Esophagus squamous epithelium (tissue), 5 donors: ENCODE results near the gene TRABD2B. TPM values are rescaled to one million over a fixed set of nuclear protein-coding genes. Genes with fewer than 3 reads are reported as not detected.

Source experiments
- DNase-seq: peaks from one replicate; lab custom pipeline; 2025; lab: John Stamatoyannopoulos, UW
- H3K27ac ChIP-seq, 4 donors: fragments of 200-600 bp; sonication (generic); one replicate each; pipeline ENCODE4 v1.5.1; 2016 to 2019; ENCODE audit warnings: mild to moderate bottlenecking in 1 of 4
- H3K27me3 ChIP-seq, 4 donors: fragments of 200-600 bp; sonication (generic); 1 replicate in 3 of 4; 2 replicates in 1 of 4; pipeline versions ENCODE4 v1.5.1 to v1.6.0; 2017 to 2021; ENCODE audit warnings: antibody characterized with exemption in 1 of 4
- H3K36me3 ChIP-seq, 3 donors: fragments of 200-600 bp; sonication (generic); one replicate each; pipeline ENCODE4 v1.5.1; 2016 to 2019
- H3K4me1 ChIP-seq, 3 donors: fragments of 200-600 bp; sonication (generic); one replicate each; pipeline ENCODE4 v1.5.1; 2017 to 2019
- H3K4me3 ChIP-seq, 4 donors: fragments of 200-600 bp; sonication (generic); 1 replicate in 3 of 4; 2 replicates in 1 of 4; pipeline ENCODE4 v1.5.1; 2016 to 2019; ENCODE audit warnings: mild to moderate bottlenecking in 2 of 4, moderate library complexity in 1 of 4
- H3K9me3 ChIP-seq, 3 donors: fragments of 200-600 bp; sonication (generic); one replicate each; pipeline ENCODE4 v1.5.1; 2016 to 2019
- POLR2A ChIP-seq, 4 donors: fragments of 450-650 bp; IDR thresholded peaks; one replicate each; pipeline ENCODE4 v1.6.1; 2017; ENCODE audit warnings: antibody characterized with exemption in 4 of 4, mild to moderate bottlenecking in 4 of 4, moderate library complexity in 3 of 4
- WGBS, 2 donors: methylation state at CpG; one replicate each; pipeline ENCODE4 v1.1.5; 2018; 5-methylcytosine and 5-hydroxymethylcytosine counted together
- intact Hi-C: fragments of 100-400 bp; cut with DNase I; formaldehyde crosslinking; loops from one replicate; pipeline ENCODE4 v1.15.0; 2022
- total RNA-seq, 4 donors: library from RNA; depleted of rRNA; stranded (reverse); fragments of >200 nt; gene quantifications; one replicate each; pipeline ENCODE4 v1.1.0, GENCODE V29; 2016
- TF ChIP-seq, protein P1 (sequence below), 6 experiments: fragments of 450-650 bp in 4 of 6; fragments of 200-600 bp in 2 of 6; sonication (generic) in 2 of 6; IDR thresholded peaks; one replicate each; pipeline ENCODE4 v1.5.1; 2016 to 2019; ENCODE audit warnings: antibody characterized with exemption in 6 of 6, mild to moderate bottlenecking in 4 of 6, moderate library complexity in 4 of 6
- donor health status: DM: yes; HTN: yes; CAD: no.

Gene TRABD2B
- total RNA-seq, 4 donors from 2014 or later: 0.26 to 1.7 (median 0.50) TPM

DNA sequence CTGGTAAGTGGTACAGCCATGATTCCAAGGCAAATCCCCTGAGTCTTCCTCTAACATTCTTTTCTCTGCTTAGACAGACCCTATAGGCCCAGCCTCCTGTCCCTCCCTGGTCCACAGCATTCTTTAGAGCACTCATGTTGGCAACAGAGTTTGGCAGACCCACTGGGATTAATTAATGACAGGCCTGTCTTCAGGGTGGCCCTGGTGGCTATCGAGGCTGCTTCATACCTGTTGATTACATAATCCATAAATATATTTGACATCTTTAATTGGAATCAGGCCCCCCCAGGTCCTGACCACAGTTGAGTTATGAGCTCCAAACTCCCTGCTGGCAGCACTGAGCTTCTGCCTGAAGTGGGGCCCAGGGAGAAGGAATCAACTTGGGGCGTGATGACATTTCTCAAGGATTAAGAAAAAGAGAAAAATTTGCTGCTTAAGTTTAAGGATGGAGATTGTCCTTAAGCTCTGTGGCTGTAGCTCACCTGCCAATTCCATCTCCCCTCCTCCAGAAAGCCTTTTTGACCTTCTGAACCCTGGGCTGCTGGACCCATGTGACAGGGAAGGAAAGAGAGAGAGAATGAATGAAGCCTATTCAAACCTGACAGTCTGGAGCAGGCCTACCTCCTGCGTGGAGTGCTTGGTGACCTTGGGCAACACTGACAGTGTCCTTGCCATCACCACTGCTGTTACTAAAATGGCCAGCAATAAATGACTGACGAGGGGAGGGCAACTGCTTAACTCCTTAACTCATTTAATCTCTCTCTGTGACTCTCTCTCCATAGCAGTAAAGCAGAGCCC lies 156.6 kb downstream of the TRABD2B start:
- TF ChIP-seq POLR2A (IDR thresholded peaks at IDR 0.05): no peak
- TF ChIP-seq, protein P1, sequence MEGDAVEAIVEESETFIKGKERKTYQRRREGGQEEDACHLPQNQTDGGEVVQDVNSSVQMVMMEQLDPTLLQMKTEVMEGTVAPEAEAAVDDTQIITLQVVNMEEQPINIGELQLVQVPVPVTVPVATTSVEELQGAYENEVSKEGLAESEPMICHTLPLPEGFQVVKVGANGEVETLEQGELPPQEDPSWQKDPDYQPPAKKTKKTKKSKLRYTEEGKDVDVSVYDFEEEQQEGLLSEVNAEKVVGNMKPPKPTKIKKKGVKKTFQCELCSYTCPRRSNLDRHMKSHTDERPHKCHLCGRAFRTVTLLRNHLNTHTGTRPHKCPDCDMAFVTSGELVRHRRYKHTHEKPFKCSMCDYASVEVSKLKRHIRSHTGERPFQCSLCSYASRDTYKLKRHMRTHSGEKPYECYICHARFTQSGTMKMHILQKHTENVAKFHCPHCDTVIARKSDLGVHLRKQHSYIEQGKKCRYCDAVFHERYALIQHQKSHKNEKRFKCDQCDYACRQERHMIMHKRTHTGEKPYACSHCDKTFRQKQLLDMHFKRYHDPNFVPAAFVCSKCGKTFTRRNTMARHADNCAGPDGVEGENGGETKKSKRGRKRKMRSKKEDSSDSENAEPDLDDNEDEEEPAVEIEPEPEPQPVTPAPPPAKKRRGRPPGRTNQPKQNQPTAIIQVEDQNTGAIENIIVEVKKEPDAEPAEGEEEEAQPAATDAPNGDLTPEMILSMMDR (IDR thresholded peaks at IDR 0.05): no peak
- no peak for DNase-seq
- Histone ChIP-seq H3K4me3 (no peak overlapping the region), H3K36me3 (no peaks in the 10 kb centered on the region), H3K27ac (no peak overlapping the region), H3K4me1 (peaks cover 0 to 25% (median 0%) of the 10 kb centered on the region in 3 donors), H3K27me3 (peaks cover 0 to 6% (median 0%) of the 10 kb centered on the region in 4 donors), H3K9me3 (peaks cover 0 to 3% (median 3%) of the 10 kb centered on the region in 3 donors)
- intact Hi-C loops: no loop called here
- WGBS, 2 donors: 84 to 85% methylated on average over 3 to 4 of the region's 4 CpGs

DNA sequence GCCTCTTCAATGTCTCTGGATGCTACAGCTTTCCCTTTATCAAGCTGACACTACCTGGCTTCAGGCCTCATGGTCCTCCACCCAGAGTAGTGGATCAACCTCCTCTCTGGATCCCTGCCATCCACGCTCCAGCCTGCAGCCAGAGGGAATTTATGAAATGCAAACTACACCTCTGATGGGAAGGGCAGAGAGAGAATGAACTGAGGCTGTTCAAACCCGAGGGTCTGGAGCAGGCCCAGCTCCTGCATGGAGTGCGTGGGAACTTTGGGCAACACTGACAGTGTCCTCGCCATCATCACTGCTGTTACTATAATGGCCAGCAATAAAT lies 157.8 kb downstream of the TRABD2B start:
- Histone ChIP-seq H3K36me3 (no peaks in the 10 kb centered on the region), H3K4me1 (peaks cover 0 to 25% (median 0%) of the 10 kb centered on the region in 3 donors), H3K27me3 (peaks cover 0 to 6% (median 0%) of the 10 kb centered on the region in 4 donors), H3K27ac (peak overlapping the region in 1 of 4 donors; percentile 9), H3K9me3 (peaks cover 0 to 15% (median 8%) of the 10 kb centered on the region in 3 donors), H3K4me3 (no peak overlapping the region)
- intact Hi-C loops: no loop called here
- DNase-seq: no peak
- TF ChIP-seq, protein P1 (IDR thresholded peaks at IDR 0.05): no peak
- no peak for TF ChIP-seq POLR2A (IDR thresholded peaks at IDR 0.05)
- 59% methylated on average over 3 of the region's 4 CpGs; no CpG with 5 or more reads in 1 of the 2 donors for WGBS, 2 donors

DNA sequence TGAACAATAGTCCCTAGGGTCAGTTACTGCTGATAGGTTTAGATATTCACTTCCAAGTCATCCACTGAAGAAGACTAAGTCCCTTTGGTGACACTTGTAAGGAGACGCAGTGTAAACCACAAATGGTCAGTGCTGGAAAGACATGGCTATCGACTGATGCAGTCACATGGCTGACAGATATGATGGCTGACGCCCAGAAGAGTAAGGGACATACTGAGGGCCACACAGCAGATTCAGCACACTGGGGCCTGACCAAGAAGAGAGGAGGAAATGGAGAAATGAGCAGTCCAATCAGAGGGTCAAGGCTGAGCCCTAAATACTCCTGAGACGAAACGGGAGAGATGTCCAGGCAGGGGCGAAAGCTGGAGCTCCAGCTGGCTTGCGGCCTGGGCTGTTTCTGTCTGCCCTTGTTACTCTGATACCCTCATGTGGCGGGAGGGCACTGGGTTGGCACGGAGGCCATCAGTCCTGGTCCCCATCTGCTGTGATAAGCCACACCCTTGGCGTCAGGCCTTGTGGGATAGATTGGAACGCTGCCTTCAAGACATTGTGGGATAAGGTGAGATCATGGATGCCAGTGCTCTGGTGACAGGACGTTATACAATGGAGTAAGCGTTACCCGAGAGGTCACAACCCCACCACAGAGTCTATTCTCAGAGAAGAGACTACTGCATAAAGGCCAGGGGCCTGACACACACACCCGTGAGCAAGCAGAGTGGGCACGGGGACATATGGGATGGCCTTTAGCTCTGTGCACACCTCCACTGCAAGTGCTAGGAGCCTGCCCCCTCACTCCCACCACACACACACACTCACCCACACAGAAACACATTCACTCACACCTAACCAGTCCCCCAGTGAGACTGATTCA lies 158.4 kb downstream of the TRABD2B start:
- H3K27me3 ChIP-seq: peaks cover 0 to 6% (median 0%) of the 10 kb centered on the region in 4 donors
- peaks cover 0 to 25% (median 0%) of the 10 kb centered on the region in 3 donors for H3K4me1 ChIP-seq
- H3K9me3 ChIP-seq: peaks cover 0 to 20% (median 8%) of the 10 kb centered on the region in 3 donors
- 88 to 93% methylated on average over 11 to 16 of the region's 16 CpGs for whole genome bisulfite sequencing, 2 donors
- intact Hi-C loops: no loop called here
- H3K27ac ChIP-seq: peak overlapping the region in 1 of 4 donors; percentile 9
- TF ChIP-seq, protein P1 (IDR thresholded peaks at IDR 0.05): no peak
- TF ChIP-seq POLR2A (IDR thresholded peaks at IDR 0.05): no peak
- DNase-seq: no peak
- no peaks in the 10 kb centered on the region for H3K36me3 ChIP-seq
- no peak overlapping the region for H3K4me3 ChIP-seq

DNA sequence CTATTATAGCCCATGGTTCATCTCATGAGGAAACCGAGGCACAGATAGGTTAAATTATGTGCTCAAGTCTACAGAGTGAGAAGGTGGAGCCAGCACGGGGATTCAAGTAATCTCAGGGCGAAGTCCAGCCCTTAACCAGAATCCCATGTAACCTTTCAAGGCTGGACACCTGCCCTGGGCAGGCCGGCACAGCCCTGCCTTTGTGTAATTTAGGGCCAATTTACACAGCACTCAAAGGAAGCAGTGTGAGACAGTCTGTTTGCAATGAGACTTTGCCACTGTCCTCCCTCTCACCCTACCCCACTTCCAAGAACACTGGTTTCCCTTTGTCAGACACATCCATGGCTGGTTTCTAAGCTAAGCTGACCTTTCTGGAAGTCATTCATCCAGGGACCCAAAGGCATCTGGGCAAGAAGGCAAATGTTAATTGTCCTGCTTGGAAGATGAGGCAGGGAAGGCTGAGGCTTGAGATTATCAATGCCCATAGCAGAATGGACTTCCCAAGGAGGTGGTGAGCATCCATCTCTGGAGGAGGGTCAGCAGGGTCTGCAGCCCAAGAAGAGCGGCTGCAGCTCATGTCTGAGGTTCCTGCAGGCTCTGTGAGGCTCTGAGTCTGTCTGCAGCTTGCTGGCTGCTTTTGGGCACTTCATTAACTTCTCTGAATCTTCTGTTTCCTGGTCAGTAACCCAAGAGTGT lies 159.2 kb downstream of the TRABD2B start:
- H3K27ac ChIP-seq: peak overlapping the region in 2 of 4 donors; percentile 18 to 46
- WGBS, 2 donors: 76 to 81% methylated on average over 4 to 5 of the region's 5 CpGs
- H3K36me3 ChIP-seq: no peaks in the 10 kb centered on the region
- H3K27me3 ChIP-seq: peaks cover 0 to 4% (median 0%) of the 10 kb centered on the region in 4 donors
- H3K4me1 ChIP-seq: peaks cover 0 to 25% (median 0%) of the 10 kb centered on the region in 3 donors
- intact Hi-C loops: no loop called here
- DNase-seq: no peak
- peaks cover 0 to 20% (median 8%) of the 10 kb centered on the region in 3 donors for H3K9me3 ChIP-seq
- TF ChIP-seq POLR2A (IDR thresholded peaks at IDR 0.05): no peak
- TF ChIP-seq, protein P1 (IDR thresholded peaks at IDR 0.05): no peak
- no peak overlapping the region for H3K4me3 ChIP-seq
